CD4-positive, alpha-beta T cell treated with Interleukin-4 for 1 hour (primary cell): Measurements from ENCODE around the gene PAEP.
A peak's percentile ranks its signal among the peaks of the same experiment; 100 is the strongest.
"Not testable (repeated sequence)": the region's sequence is repeated elsewhere in the genome, so short reads cannot be mapped to it uniquely, and the experiment has no call there.

Experiments used
- DNase-seq, 2 donors: peaks; one replicate each; pipeline ENCODE4 v3.0.0-alpha.2; 2020 to 2022

Gene PAEP

DNA sequence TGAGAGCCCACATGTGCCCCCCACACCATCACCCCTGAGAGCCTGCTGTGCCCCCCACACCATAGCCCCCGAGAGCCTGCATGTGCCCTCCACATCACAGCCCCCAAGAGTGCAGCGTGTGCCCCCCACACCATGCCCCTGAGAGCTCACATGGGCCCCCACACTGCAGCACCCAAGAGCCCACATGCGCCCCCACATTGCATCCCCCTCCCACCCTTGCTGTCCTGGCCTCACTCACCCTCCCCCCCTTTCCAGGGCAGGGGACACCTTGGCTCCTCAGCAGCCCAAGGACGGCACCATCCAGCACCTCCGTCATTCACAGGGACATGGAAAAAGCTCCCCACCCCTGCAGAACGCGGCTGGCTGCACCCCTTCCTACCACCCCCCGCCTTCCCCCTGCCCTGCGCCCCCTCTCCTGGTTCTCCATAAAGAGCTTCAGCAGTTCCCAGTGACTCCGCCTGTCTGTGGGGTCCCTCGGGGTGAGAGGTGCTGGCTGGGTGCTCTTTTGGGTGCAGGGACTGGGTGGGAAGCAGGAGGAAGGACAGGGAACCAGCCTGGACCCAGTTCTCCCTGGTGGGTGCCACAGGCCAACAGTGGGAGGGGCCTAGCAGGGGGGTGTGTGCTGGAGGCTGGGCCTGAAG, 35.3 kb upstream of the PAEP start:
- DNase-seq = no peak

DNA sequence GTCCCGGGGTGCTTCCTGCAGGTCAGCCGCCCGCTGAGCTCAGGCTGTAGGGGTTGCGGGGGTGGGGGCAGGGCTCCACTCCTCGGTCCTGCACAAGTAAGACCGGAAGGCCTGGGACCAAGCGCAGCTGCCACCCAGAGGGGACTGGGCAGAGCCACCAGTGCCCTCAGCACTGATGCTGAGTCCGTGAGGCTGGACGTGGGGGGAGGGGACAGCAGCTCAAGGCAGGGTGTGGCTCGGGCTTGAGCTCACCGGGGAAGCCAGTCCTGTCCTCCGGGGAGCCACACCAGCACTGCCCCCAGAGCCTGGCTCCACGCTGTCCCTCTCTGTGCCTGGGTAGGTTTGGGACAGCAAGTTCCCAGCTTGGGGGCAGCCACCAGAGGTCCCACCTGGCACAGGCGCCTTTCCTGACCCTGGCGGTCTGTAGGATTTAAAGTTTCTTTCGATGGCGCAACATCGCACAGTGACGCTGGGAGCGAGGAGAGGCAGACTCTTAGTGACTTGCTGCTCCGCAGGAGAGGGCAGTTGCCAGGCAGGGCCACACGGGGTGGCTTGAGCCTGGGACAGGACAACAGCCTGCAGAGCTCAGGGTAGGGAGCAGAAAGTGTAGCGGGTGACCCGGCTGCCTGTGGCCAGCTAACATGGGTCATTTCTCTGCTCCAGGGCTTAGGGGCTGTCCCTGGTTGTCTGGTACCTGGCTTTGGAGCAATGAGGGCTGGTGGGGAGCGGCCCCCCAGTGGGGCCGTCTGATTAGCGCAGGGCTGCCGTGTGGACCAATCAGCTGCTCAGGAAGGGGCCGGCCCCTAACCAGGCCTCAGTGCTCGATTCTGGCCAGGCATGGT, 34.6 kb upstream of the PAEP start:
- no peak for DNase-seq

DNA sequence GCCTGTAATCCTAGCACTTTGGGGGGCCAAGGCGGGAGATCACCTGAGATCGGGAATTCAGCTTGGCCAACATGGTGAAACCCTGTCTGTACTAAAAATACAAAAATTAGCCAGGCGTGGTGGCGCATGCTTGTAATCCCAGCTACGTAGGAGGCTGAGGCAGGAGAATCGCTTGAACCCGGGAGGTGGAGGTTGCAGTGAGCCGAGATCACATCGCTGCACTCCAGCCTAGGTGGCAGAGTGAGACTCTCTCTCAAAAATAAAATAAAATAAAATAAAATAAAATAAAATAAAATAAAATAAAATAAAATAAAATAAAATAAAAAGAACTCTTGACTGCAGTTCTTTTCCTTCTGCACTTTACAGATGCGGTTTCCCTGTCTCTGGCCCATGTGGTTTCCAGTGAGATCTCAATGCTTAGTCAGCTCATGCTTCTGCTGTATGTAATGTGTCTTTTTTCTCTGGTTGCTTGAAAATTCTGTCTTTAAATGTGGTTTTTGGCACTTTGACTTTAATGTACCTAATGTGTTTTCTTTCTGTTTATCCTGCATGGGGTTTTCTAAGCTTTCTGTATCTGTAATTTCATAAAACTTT, 32.6 kb upstream of the PAEP start:
- not testable (repeated sequence) for DNase-seq

DNA sequence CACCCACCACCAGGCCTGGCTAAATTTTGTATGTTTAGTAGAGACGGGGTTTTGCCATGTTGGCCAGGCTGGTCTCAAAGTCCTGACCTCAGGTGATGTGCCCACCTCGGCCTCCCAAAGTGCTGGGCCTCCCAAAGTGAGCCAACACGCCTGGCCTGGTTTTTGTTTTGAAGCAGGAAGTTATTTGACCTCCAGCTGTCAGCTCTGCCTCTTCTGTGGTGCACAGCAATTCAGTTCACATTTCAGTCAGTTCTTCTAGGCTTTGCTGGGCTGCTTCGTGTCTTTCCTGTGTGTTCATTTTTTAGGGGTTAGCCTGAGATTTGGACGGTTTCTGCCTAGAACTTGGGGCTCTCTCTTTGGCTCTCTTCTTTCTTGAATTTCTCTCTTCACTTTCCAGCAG, 31.4 kb upstream of the PAEP start:
- DNase-seq = no peak

DNA sequence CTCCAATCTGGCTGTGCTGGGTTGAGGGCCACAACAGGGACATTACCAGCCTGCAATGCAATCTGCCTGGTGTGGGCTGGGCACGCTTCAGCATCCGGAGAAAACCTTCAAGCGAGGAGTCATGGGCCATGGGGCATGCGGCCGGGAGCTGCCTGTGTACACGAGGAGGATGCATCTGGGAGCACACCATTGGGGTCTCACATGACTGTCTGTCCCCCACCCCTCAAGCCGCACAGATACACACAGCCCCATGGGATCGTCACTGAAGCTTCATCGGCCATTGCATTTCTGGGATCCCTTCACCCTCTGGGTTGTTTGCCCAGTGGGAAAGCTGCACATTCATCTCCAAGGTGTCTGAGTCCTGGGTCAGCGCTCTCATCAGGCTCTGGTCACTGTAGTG, 30.5 kb upstream of the PAEP start:
- DNase-seq = no peak

DNA sequence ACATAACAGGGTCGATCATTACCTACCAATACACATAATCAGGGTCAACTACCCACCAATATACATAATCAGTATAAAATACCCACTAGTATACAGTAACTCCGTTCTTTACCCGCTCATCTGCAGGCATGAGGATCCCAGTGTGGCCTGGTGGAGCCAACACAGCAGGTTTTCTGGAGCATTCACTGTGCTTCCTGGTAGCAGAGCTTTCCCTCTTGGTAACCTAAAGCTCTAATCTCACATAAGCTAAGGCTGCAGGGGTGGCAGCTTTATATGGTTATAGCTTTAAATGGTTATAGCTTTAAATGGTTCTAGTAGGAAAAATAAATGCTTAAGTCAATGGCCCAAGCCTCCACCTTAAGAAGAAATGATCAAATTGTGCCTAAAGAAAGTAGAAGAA, 28.4 kb upstream of the PAEP start:
- DNase-seq = no peak

DNA sequence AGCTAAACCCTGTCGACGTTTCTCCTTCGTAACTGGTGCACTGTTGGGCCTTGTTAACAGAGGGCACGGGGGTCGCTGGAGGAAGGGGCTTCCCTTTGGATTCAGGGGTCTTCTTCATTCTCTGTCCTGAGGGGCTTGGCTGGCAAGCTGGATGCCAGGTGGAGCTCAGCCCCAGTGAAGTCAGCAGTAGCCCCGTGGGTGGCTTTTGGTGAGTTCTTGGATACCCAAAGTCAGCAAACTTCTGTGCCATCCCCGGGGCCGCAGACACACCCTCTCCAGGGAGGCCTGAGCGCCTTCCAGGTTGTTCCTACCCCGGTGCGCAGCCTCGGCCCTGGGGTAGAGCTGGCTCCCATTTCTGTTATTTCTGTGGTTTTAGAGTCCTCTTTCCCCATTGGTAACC, 27.9 kb upstream of the PAEP start:
- no peak for DNase-seq

DNA sequence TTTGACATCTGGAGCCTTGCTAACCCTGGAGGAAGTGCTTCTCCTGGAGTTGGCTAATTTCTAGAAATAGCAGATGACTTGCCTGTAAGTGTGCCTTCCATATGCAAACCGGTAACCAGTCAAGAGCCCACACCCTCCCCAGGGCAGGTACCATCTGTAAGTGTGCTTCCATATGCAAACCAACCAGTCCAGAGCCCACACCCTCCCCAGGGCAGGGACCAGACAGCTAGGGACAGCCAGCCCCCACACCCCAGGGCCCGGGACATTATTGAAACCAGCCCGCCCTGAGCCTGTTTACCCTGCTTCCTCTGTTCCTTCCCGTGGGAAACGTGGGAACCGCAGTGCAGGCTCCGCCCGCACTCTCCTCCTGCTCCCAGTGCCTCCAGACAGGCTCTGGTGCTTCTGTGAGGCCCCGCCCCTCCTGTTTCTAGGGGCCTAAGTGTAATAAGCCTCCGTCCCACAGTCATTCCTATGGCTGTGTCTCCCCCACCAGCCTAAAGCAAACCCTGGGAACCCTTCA, 27.3 kb upstream of the PAEP start:
- DNase-seq = not testable (repeated sequence)

DNA sequence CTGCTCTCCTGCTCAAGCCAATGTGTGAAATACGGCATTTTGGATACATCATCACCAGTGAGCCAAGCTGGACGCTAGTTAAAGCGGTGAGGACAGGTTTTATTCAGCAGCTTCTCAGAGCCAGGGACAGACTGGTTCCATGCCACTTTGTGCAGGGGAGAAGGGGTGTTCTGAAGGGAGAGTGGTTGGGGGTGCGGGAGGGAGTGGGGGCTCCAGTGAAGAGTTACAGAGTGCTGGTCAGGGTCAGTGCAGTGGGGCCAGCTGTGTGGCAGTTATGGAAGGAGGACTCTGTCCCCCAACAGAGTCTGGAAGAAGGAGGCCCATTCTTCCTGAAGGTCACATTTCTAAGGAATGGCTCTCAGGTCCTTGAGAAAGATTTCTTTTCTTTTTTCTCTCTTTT, 26.7 kb upstream of the PAEP start:
- not testable (repeated sequence) for DNase-seq

DNA sequence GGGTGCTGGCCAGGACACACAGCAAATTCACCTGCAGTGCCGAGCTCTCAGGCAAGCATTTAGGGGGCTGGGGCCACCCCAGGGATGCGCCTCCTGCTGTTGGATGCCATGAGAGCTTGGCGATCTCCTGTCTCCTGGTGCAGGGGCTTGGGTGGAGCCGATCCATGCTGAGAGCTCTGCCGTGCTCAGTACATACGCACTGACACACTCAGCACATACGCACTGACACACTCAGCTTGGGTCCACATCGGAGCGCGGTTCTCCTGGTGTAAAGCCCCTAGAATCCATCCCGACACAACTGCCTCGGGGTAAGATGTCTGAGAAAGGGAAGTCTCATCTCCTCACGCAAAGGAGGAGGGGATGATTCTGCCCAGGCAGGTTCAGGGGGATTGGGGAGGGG, 25.9 kb upstream of the PAEP start:
- not testable (repeated sequence) for DNase-seq

DNA sequence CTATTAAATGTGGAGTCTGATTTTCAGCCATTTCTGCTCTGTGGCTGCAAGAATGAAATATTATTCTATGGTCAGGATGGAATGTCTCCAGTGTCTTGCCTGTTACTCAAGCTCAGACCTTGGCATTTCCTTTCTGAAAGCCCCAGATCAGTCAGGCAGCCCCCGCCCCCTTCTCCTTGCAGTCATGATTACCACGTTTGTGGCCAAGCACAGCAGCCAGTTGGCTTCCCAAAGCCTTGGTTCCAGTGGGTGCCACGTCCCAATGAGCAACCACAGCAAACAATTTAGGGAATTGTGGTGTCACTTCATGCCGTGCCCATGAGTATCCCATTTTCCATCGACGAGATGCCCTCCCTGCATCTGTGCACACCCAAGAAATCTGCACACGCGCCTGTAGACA, 25.3 kb upstream of the PAEP start:
- no peak for DNase-seq

DNA sequence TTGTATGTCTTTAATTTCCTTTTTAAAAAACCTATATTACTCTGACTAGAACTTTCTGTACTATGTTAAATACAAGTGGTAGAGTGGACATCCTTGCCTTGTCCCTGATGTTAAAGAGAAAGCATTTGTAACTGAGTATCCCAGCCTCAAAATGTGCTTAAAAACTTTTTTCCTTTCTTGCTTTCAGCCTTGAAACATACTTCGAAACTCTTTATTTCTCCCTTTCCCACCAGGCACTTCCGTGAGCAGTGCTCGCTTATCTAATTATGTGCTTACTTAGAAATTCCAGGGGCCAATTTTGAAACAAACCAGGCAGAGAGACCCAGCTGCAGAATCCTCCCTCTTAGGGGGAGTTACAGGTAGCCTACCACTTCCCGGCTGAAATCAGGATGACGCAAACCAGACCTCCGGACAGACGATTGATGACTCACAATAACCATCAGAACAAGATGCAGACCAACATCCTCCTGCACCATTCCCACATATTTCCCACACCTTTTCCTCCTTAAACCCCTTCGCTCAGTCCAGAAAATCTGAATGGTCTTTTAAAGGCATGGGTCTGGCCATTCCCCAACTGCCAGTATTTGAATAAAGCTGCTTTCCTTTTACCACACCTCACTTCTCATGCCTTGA, 18.2 kb upstream of the PAEP start:
- DNase-seq = not testable (repeated sequence)

DNA sequence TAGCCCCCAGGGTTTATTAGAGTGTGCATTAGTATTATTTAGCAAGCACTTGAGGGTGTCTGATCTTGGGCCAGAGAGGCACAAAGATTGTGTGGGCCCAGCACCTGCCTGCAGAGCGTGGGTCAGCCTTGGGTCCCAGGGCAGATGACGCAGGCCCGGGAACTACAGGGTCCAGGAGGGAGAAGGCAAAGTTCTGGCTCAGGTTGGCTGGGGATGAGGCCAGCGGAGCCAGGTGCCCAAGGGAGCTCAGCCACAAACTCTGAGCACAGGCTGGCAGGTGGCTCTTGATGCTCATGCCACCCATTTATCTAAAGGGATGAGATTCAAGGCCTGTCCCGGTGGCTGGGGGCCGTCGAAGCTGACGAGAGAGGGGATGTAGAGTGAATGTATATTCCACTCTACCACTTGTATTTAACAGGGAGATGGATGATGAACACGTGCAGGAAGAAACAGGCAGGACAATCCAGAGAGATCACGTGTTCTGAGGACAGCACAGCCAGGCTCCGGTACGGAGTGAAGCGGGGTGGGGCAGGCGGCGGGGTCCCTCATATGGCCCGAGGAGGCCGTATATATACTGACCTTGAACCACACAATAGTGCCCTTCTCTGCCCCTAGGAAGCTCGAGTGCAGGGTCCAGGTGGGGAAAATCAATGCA, 16.4 kb upstream of the PAEP start:
- DNase-seq = peak in 1 of 2 donors; percentile 6

DNA sequence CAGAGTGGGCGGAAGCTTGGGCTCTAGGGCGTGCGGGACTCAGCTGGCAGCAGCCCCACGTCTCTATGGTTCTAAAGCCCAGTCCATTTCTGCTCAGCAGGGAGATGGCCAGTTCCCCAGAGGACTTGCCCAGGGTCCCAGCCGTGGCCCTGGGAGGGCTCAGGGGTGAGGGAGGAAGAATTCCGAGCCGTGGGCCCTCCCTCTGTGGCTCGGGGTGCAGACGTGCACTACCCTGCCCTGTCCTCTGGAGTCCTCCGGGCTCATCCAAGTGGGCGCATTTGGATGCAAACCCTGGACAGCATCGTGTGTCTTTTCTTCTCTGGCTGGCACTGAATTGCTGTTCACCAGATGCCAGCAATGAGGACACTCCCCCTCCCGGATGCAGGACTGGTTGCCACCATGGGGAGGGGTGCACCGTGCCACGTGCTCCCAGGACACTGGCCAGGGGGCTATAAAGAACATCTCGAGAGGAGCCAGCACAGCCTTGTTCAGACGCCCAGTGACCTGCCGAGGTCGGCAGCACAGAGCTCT, 15.8 kb upstream of the PAEP start, which contains the start of gene OBP2A:
Gene OBP2A (plus strand): TSS at position 481 of the 531 bp plus-strand sequence. CDS start 55 bp downstream, outside the sequence.
- peak in 1 of 2 donors; percentile 1 for DNase-seq

DNA sequence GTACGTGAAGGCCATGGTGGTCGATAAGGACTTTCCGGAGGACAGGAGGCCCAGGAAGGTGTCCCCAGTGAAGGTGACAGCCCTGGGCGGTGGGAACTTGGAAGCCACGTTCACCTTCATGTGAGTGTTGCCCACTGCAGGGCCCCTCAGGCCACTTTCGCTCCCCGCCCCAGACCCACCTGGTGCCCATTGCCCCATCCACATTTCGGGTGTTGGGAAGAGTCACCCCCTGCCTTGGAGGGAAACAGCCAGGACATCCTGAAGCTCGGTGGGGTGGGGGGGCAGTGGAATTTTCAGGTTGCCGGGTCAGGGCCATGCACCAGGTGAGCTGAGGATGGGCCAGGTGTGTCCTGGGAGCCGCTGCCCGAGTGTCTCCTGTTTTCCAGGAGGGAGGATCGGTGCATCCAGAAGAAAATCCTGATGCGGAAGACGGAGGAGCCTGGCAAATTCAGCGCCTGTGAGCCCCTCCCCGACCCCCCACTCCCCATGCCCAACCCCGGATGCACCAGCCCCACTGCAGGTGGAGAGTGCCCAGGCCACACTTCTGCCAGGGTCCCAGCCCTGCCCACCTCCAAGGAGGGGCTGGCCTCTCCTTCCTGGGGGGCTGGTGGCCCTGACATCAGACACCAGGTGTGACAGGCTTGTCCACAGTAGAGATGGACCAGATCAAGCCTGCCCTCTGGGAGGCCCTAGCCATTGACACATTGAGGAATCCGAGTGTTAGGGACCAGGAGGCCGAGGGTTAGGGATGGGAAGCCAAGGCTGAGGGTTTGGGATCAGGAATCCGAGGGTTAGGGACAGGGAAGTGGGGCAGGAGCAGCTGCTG, 14.6 kb upstream of the PAEP start:
- DNase-seq = not testable (repeated sequence)

DNA sequence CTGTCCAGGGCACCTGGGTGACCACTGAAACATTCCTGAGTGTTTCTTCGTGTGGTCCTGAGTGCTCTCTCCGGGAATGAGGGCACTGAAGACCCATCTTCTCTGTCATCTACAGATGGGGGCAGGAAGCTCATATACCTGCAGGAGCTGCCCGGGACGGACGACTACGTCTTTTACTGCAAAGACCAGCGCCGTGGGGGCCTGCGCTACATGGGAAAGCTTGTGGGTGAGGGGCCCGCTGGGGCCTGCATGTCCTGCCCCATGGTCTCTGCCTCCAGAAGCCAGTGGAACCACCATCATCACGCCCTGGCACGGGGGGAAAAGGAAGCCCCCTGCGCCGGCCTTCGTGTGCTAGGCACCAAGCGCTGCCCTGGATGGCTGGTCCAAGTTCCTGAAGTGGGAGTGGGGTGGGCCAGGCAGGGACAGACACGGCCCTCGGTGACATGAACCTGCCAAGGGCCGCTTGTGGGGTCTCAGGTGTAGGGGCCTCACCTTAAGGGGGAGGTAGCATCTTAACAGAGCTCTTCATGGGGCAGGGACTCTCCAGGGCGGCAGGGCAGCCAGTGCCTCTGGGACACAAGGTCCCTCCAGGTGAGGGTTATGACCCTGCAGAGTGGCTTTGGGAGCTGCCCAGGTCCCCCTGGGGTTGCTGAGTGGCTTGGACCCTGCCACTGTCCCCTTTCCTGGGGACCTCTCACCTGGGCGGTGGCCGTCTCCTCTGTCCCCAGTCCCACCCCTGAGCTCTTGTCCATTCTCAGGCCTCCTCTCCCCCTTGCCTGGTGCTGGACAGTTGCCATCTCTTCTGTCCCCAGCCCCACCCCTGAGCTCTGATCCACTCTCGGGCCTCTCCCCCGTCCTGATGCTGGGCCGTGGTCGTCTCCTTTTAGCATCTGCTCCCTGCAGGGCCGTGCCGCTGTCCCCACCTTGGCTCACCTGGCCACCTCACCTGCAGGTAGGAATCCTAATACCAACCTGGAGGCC, 13.5 kb upstream of the PAEP start:
- DNase-seq = no peak

DNA sequence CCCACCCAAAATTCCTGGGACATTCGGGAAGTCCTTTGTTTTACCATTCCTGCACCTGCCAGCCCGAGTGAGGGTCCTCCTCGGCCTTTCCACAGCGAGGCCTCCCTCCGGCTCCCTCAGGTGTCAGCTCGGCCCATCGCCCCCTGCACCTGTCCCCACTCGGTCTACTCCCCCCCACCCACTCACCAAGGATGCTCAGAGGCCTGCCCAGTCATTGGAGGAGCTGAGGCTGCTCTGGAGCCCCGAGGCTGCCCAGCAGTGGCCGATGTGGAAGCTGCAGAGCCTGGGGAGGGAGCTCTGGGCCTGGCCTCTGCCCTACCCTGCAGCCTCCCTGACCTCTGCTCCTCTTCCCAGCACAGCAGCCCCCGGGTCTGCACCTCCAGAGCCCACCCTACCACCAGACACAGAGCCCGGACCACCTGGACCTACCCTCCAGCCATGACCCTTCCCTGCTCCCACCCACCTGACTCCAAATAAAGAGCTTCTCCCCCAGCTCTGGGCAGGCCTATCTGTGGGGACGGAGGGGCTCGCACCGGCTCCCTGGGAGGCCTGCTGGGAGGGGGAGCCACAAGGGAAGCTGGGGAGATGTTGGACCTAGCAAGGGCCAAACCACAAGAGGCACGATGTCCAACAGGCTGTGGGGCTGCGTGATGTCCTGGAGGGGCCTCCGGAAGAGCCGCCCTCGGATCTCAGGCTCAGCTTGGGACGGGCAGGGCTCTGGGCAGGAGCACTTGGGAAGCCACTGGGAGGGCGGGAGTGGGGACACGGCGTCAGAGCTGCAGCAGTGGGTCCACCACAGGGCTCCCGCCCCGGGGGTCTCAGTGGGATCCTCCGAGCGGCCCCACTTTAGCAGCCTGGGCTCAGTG, 11.8 kb upstream of the PAEP start:
- not testable (repeated sequence) for DNase-seq

DNA sequence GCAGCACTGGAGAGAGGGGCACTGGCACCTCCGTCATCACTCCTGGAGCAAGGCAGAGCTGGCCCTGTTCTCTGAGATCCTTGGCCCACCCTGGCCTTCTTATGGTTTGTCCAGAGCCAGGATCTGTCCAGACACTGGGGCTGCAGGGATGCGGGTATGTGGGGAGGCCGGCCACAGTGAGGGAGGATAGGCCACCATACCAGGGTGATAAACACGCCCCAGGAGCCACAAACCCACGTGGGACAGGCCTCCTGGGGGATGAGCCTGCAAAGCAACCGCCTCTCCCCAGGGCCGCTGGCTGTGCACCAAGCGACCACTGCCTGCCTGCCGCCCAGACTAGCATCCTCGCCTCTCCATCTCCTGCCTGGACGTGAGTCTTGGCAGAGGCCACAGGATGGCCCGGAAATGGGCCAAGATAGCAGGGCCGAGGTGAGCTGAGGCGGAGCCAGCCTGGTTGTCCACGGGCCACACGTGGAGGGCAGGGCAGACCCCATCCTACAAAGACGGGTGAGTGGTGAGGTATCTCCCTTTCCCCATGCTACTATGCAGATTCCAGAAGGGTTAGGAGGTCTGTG, 11.1 kb upstream of the PAEP start:
- DNase-seq = no peak

DNA sequence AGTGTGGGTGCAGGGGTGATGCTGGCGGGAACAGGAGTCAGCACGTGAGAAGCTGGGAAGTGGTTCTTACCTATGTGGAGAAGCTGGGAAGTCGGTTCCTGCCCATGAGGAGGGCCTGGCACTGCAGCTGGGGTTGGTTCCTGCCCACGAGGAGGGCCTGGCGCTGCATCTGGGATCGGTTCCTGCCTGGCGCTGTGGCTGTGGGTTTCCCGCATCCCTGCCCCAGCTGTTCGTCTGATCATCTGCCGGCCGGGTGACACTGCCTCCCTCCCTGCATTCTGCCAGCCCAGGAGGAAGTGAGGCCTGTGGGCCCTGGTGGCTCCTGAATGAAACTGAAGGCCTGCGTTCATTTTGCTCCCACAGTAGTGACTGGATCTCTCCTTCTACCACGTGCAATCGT, 10.5 kb upstream of the PAEP start:
- no peak for DNase-seq
